Osteoblast (primary cell): ENCODE results near the gene PATZ1. TPM values are rescaled to one million over a fixed set of nuclear protein-coding genes. Genes with fewer than 3 reads are reported as not detected.
"Not testable (repeated sequence)": the region's sequence is repeated elsewhere in the genome, so short reads cannot be mapped to it uniquely, and the experiment has no call there.

Source experiments
- DNase-seq: peaks from one replicate; pipeline ENCODE4 v3.0.0; 2011; ENCODE audit warnings: low spot score, mixed read lengths; ENCODE audit not compliant: insufficient read length; ENCODE audit errors: missing footprints
- H2AFZ ChIP-seq: 2 replicates; pipeline ENCODE4 v1.6.0; 2011; ENCODE audit warnings: mild to moderate bottlenecking, low read length
- H3K27ac ChIP-seq: 2 replicates; pipeline ENCODE4 v1.5.1; 2011; ENCODE audit warnings: mild to moderate bottlenecking, low read depth, low read length, moderate library complexity
- H3K27me3 ChIP-seq: 2 replicates; pipeline ENCODE4 v1.6.0; 2012; ENCODE audit warnings: mild to moderate bottlenecking, control low read depth, inconsistent platforms, low read length, moderate library complexity; ENCODE audit not compliant: insufficient read depth
- H3K36me3 ChIP-seq: 2 replicates; pipeline ENCODE4 v1.5.1; 2011; ENCODE audit warnings: mild to moderate bottlenecking, low read length, control low read depth, moderate library complexity; ENCODE audit not compliant: insufficient read depth
- H3K4me1 ChIP-seq: 2 replicates; pipeline ENCODE4 v1.5.1; 2011; ENCODE audit warnings: mild to moderate bottlenecking, low read length, control low read depth, moderate library complexity; ENCODE audit not compliant: insufficient read depth
- H3K4me2 ChIP-seq: 2 replicates; pipeline ENCODE4 v1.6.0; 2011; ENCODE audit warnings: mild to moderate bottlenecking, low read length; ENCODE audit not compliant: insufficient read depth
- H3K4me3 ChIP-seq: fragments of 200-600 bp; sonication (generic); 3 replicates; pipeline ENCODE4 v1.5.1; 2012; ENCODE audit warnings: mild to moderate bottlenecking, low read length, inconsistent platforms; ENCODE audit not compliant: insufficient read depth
- H3K79me2 ChIP-seq: 2 replicates; pipeline ENCODE4 v1.6.0; 2012; ENCODE audit warnings: mild to moderate bottlenecking, low read length, control low read depth, inconsistent platforms; ENCODE audit not compliant: insufficient read depth
- H3K9me3 ChIP-seq: 2 replicates; pipeline ENCODE4 v1.5.1; 2011; ENCODE audit warnings: low read depth, low read length, control low read depth
- H4K20me1 ChIP-seq: 2 replicates; pipeline ENCODE4 v1.6.0; 2012; ENCODE audit warnings: mild to moderate bottlenecking, low read length, control low read depth; ENCODE audit not compliant: insufficient read depth
- total RNA-seq: library from RNA; depleted of rRNA; stranded (reverse); fragments of >200 nt; gene quantifications from 2 replicates; pipeline ENCODE4 v1.2.3, GENCODE V29; 2012
- TF ChIP-seq, protein P1 (sequence below): IDR thresholded peaks from 2 replicates; pipeline ENCODE4 v1.5.1; 2011; ENCODE audit warnings: mild to moderate bottlenecking, low read depth, low read length, moderate library complexity; ENCODE audit errors: extremely low read depth

PATZ1 gene
- total RNA-seq, 1 donor: 15.2 TPM

DNA sequence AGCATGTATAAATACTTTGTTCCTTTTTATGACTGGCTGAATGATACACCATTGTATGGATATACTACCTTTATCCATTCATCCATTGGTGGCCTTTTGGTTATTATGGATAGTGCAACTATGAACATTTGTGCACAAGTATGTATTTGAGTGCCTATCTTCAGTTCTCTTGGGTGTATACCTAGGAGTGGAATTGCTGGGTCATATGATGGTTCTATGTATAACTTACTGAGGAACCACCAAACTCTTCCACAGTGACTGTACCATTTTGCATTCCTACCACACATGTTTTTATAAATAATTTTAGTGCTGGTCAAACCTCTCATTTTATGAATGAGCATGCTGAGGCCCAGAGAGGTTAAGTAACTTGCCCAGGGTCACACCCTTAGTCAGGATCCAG lies 3.8 kb upstream of the PATZ1 start:
- H3K9me3 ChIP-seq: no peaks in the 10 kb centered on the region
- no peak for DNase-seq
- H3K4me1 ChIP-seq: peaks cover under 1% of the 10 kb centered on the region
- H3K4me2 ChIP-seq: no peak overlapping the region
- H2AFZ ChIP-seq: no peak overlapping the region
- no peaks in the 10 kb centered on the region for H3K36me3 ChIP-seq
- peaks cover 4% of the 10 kb centered on the region for H4K20me1 ChIP-seq
- H3K27ac ChIP-seq: no peak overlapping the region
- no peak overlapping the region for H3K4me3 ChIP-seq
- H3K79me2 ChIP-seq: peaks cover under 1% of the 10 kb centered on the region
- peaks cover 10% of the 10 kb centered on the region for H3K27me3 ChIP-seq
- TF ChIP-seq, protein P1, sequence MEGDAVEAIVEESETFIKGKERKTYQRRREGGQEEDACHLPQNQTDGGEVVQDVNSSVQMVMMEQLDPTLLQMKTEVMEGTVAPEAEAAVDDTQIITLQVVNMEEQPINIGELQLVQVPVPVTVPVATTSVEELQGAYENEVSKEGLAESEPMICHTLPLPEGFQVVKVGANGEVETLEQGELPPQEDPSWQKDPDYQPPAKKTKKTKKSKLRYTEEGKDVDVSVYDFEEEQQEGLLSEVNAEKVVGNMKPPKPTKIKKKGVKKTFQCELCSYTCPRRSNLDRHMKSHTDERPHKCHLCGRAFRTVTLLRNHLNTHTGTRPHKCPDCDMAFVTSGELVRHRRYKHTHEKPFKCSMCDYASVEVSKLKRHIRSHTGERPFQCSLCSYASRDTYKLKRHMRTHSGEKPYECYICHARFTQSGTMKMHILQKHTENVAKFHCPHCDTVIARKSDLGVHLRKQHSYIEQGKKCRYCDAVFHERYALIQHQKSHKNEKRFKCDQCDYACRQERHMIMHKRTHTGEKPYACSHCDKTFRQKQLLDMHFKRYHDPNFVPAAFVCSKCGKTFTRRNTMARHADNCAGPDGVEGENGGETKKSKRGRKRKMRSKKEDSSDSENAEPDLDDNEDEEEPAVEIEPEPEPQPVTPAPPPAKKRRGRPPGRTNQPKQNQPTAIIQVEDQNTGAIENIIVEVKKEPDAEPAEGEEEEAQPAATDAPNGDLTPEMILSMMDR: no peak

DNA sequence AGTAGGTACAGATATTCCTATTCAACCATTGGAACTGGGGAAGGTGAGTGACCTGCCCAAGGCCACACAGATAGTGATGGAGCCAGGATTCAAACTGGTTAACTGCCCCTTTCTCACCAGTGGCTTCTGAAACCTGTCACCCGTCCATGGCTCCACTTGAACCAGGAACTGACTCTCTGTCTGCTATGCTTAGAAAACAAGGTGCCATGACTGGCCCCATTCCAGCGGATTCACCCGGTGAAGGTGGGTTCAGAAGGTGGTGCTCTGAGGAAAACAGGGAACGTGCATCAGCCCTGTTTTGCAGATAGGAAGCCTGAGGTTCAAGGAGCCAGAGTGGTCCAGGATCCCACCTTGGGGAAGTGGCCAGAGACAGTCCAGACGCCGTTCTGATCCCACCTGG lies 2.6 kb upstream of the PATZ1 start:
- H3K79me2 ChIP-seq: peaks cover 8% of the 10 kb centered on the region
- H3K27ac ChIP-seq: no peak overlapping the region
- peaks cover 10% of the 10 kb centered on the region for H3K27me3 ChIP-seq
- TF ChIP-seq, protein P1: no peak
- peaks cover 12% of the 10 kb centered on the region for H3K4me1 ChIP-seq
- no peak overlapping the region for H3K4me2 ChIP-seq
- peaks cover 16% of the 10 kb centered on the region for H4K20me1 ChIP-seq
- DNase-seq: peak; percentile 51
- H3K36me3 ChIP-seq: no peaks in the 10 kb centered on the region
- no peak overlapping the region for H2AFZ ChIP-seq
- H3K9me3 ChIP-seq: no peaks in the 10 kb centered on the region
- H3K4me3 ChIP-seq: no peak overlapping the region

DNA sequence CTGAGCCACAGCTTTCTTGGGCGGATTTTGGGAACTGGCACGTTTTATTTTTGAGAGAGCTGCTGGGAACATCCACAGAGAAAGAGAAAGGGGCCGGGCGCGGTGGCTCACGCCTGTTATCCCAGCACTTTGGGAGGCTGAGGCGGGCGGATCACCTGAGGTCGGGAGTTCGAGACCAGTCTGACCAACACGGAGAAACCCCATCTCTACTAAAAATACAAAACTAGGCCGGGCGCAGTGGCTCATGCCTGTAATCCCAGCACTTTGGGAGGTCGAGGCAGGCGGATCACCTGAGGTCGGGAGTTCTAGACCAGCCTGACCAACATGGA lies 1.8 kb upstream of the PATZ1 start:
- not testable (repeated sequence) for H3K36me3 ChIP-seq, DNase-seq, H3K27me3 ChIP-seq, H3K27ac ChIP-seq, H2AFZ ChIP-seq, H3K9me3 ChIP-seq, H3K79me2 ChIP-seq
- Histone ChIP-seq H3K4me3 (peak overlapping the region; percentile 77), H3K4me1 (peaks cover 18% of the 10 kb centered on the region), H4K20me1 (peaks cover 24% of the 10 kb centered on the region), H3K4me2 (peak overlapping the region; percentile 83)

DNA sequence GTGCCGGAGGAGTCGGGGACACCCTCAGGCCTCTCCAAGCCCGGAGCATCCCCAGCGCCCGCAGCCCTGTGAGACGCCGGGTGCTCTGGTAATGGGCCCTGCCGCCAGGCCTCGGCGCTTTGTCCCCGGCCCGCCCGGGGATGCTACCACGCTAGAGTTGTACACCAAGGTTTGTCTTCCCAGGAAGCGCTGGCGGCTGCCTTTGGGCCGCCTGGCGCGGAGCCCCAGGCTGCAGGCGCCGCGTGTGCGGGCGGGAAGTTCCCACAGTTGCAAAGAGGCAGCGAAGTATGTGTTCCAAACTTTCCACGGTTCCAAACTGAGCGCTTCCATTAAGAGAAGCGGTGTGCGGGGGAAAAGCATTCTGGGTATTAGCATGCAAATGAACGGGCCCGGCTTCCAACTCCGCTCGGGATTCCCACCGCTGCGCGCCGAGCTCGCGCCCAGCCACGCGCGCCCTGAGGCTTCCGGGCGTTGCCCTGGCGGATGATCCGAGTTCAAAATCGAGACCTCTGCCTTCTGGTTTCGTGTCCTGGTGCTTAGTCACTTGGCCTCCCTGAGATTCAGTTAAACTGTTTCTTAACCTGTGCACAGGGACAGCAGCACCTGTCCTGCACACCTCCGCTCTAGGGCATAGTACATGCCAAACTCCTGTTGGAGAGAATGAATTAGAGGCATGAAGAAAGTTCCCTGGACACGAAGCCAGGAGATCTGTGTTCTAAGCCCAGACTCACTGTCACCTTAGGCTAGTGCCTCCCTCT lies 1.3 kb upstream of the PATZ1 start:
- peaks cover 4% of the 10 kb centered on the region for H3K36me3 ChIP-seq
- peak; percentile 93 for DNase-seq
- H3K27ac ChIP-seq: no peak overlapping the region
- H3K27me3 ChIP-seq: peaks cover 10% of the 10 kb centered on the region
- H3K4me1 ChIP-seq: peaks cover 18% of the 10 kb centered on the region
- peaks cover 8% of the 10 kb centered on the region for H3K79me2 ChIP-seq
- H3K9me3 ChIP-seq: no peaks in the 10 kb centered on the region
- peaks cover 29% of the 10 kb centered on the region for H4K20me1 ChIP-seq
- TF ChIP-seq, protein P1: no peak
- peak overlapping the region; percentile 83 for H3K4me2 ChIP-seq
- H2AFZ ChIP-seq: peak overlapping the region; percentile 77
- H3K4me3 ChIP-seq: peak overlapping the region; percentile 77
